GM23338 (cell line): ENCODE measurements around the gene TP53I13. TPM values are rescaled to one million over a fixed set of nuclear protein-coding genes. Genes with fewer than 3 reads are reported as not detected.

Experiments
- ATAC-seq: fragments of 200-7000 bp; cut with Tn5 transposase; 3 replicates; pipeline ENCODE4 v1.9.1; 2020
- DNase-seq: peaks from one replicate; pipeline ENCODE4 v3.0.0-alpha.2; 2015; ENCODE audit warnings: low spot score
- H2AFZ ChIP-seq: fragments of 200-600 bp; sonication (generic); 2 replicates; pipeline ENCODE4 v1.8.0; 2016; ENCODE audit warnings: antibody characterized with exemption, mild to moderate bottlenecking, moderate library complexity
- H3F3A ChIP-seq: fragments of 200-600 bp; sonication (generic); replicated peaks from 2 replicates; pipeline ENCODE4 v1.8.0; 2017; ENCODE audit warnings: antibody characterized with exemption, mixed run types, low read depth
- H3K27ac ChIP-seq: fragments of 200-600 bp; sonication (generic); 2 replicates; pipeline ENCODE4 v1.6.1; 2016; ENCODE audit warnings: low read depth
- H3K27me3 ChIP-seq: fragments of 200-600 bp; sonication (generic); 2 replicates; pipeline ENCODE4 v1.8.0; 2016; ENCODE audit warnings: mild to moderate bottlenecking, mixed run types, moderate library complexity; ENCODE audit not compliant: insufficient read depth
- H3K36me3 ChIP-seq: fragments of 200-600 bp; sonication (generic); 2 replicates; pipeline ENCODE4 v1.8.0; 2016; ENCODE audit warnings: mild to moderate bottlenecking; ENCODE audit not compliant: insufficient read depth
- H3K4me1 ChIP-seq: fragments of 200-600 bp; sonication (generic); 2 replicates; pipeline ENCODE4 v1.8.0; 2016; ENCODE audit warnings: mild to moderate bottlenecking, moderate library complexity; ENCODE audit not compliant: insufficient read depth
- H3K4me2 ChIP-seq: fragments of 200-600 bp; sonication (generic); 2 replicates; pipeline ENCODE4 v1.7.1; 2017; ENCODE audit warnings: mixed run types
- H3K4me3 ChIP-seq: fragments of 200-600 bp; sonication (generic); 2 replicates; pipeline ENCODE4 v1.6.1; 2016; ENCODE audit warnings: mixed run types
- H3K79me2 ChIP-seq: fragments of 200-600 bp; sonication (generic); replicated peaks from 2 replicates; pipeline ENCODE4 v1.8.0; 2017; ENCODE audit warnings: mild to moderate bottlenecking; ENCODE audit not compliant: insufficient read depth
- H3K9me2 ChIP-seq: fragments of 200-600 bp; sonication (generic); 2 replicates; pipeline ENCODE4 v1.8.0; 2017; ENCODE audit not compliant: insufficient read depth
- H4K20me1 ChIP-seq: fragments of 200-600 bp; sonication (generic); replicated peaks from 2 replicates; pipeline ENCODE4 v1.8.0; 2017; ENCODE audit warnings: mild to moderate bottlenecking; ENCODE audit not compliant: insufficient read depth
- H3K27ac Mint-ChIP-seq: 2 replicates; pipeline ENCODE4 v1.8.0; 2020; ENCODE audit warnings: inconsistent platforms, mild to moderate bottlenecking, moderate library complexity, mixed read lengths
- H3K27me3 Mint-ChIP-seq: 3 replicates; pipeline ENCODE4 v1.8.0; 2022; ENCODE audit warnings: low read depth, mild to moderate bottlenecking, moderate library complexity, mixed read lengths, inconsistent platforms; ENCODE audit not compliant: insufficient read depth, poor library complexity
- H3K36me3 Mint-ChIP-seq: 3 replicates; pipeline ENCODE4 v1.8.0; 2021; ENCODE audit warnings: low read depth, mild to moderate bottlenecking, inconsistent platforms, moderate library complexity, mixed read lengths
- H3K4me1 Mint-ChIP-seq: 3 replicates; pipeline ENCODE4 v1.8.0; 2020; ENCODE audit warnings: mild to moderate bottlenecking, inconsistent platforms, mixed read lengths
- H3K4me3 Mint-ChIP-seq: 3 replicates; pipeline ENCODE4 v1.8.0; 2021; ENCODE audit warnings: moderate library complexity, mild to moderate bottlenecking, inconsistent platforms, mixed read lengths
- H3K9me3 Mint-ChIP-seq: 3 replicates; pipeline ENCODE4 v1.8.0; 2020; ENCODE audit warnings: moderate library complexity, mild to moderate bottlenecking, inconsistent platforms, mixed read lengths
- CREB1 ChIP-seq: fragments of 250-450 bp; sonication (Bioruptor Pico); IDR thresholded peaks from 2 replicates; pipeline ENCODE4 v1.5.0; 2020; ENCODE audit warnings: low read depth, mild to moderate bottlenecking, moderate library complexity
- EZH2phosphoT487 ChIP-seq: fragments of 200-600 bp; sonication (generic); IDR thresholded peaks from one replicate; pipeline ENCODE4 v1.8.1; 2018; ENCODE audit warnings: antibody characterized with exemption; ENCODE audit not compliant: unreplicated experiment
- JUNB ChIP-seq: IDR thresholded peaks from one replicate; pipeline ENCODE4 v1.6.1; 2016; ENCODE audit warnings: antibody characterized with exemption; ENCODE audit not compliant: unreplicated experiment
- POLR2AphosphoS5 ChIP-seq: IDR thresholded peaks from 2 replicates; pipeline ENCODE4 v1.6.1; 2016; ENCODE audit warnings: antibody characterized with exemption, low read depth
- ZNF114 ChIP-seq: fragments of 250-450 bp; sonication (Bioruptor Pico); IDR thresholded peaks from 2 replicates; pipeline ENCODE4 v1.5.0; 2020; ENCODE audit warnings: mild to moderate bottlenecking, moderate library complexity
- ZNF331 ChIP-seq: fragments of 250-450 bp; sonication (Bioruptor Pico); IDR thresholded peaks from 2 replicates; pipeline ENCODE4 v1.5.0; 2020; ENCODE audit warnings: low read depth, mild to moderate bottlenecking, moderate library complexity
- ZNF462 ChIP-seq: fragments of 250-450 bp; sonication (Bioruptor Pico); IDR thresholded peaks from 2 replicates; pipeline ENCODE4 v1.5.0; 2020; ENCODE audit warnings: mild to moderate bottlenecking, moderate library complexity
- polyA plus RNA-seq: library from polyadenylated mRNA; unstranded; fragments of >200 nt; fragmentation: Nextera tagmentation; extraction: Ambion mirVana; gene quantifications from 2 replicates; pipeline ENCODE4 v1.2.1, GENCODE V29; 2016
- total RNA-seq: library from RNA; depleted of rRNA; stranded (reverse); fragments of >200 nt; shearing (Covaris generic); gene quantifications from 2 replicates; pipeline ENCODE4 v1.2.3, GENCODE V29; 2014
- TF ChIP-seq, protein P1 (sequence below): IDR thresholded peaks from 2 replicates; pipeline ENCODE4 v1.6.1; 2016; ENCODE audit warnings: antibody characterized with exemption
- TF ChIP-seq, protein P2 (sequence below), 2 experiments: fragments of 200-600 bp in 1 of 2; sonication (generic) in 1 of 2; conservative IDR thresholded peaks; 2 replicates each; pipeline versions ENCODE4 v1.5.1 to v1.6.1; 2016 to 2017; ENCODE audit warnings: antibody characterized with exemption in 2 of 2, low read depth in 2 of 2, mild to moderate bottlenecking in 2 of 2, moderate library complexity in 1 of 2

Gene TP53I13
- total and polyA plus RNA-seq, 2 experiments from 2014 or later = 21.0 to 38.9 TPM

DNA sequence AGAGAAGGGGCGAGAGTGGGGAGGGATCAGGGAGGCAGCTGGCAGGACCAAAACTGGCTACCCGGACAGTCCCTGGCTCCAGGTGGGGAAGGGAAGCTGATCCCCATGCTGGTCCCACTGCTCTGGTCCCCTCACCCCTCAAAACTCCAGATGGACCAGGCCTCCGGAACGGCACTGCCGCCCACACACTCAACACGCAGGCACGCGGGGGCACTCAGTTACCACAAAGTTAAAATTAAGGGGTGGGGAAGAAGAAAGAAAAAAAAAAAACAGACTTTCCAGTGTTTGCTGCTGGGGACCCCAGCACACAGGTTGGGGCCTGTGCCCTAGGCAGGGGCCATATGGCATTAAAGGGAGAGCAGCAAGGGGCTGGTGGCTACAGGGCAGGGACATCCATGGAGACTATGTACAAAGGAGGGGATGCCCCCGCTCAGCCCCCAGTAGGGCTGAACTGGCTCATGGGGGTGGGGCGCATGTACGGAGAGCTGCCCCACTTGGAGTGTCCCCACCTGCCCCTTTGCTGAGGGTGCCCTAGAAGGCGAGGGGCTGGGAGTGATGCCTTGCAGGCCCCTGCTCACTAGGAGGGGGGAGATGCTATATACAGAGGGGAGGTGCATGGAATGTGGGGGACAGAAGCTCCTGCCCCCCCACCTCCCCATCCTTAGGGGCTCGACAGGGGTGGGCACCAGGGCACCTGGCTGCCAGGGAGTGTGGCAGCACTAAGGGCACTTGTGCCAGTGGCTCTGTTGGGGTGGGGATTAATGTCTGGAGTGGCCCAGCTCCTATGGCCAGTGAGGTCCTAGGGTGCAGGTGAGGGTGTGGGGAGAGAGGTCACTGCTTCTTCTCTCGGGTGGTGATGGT lies 5.6 kb downstream of the TP53I13 start (continued):
- TF ChIP-seq EZH2phosphoT487 (no peak), ZNF331 (CRISPR knock-in tag) (no peak), CREB1 (CRISPR knock-in tag) (no peak)

- no peak overlapping the region for H3K4me3 Mint-ChIP-seq
- H3K9me2 ChIP-seq = no peaks in the 10 kb centered on the region
- ATAC-seq = no peak
- peaks cover 14% of the 10 kb centered on the region for H3K27me3 Mint-ChIP-seq
- H3F3A ChIP-seq = 0 out of 2 replicates have a peak, but pooled peaks cover 10% of the 10 kb centered on the region
- peaks cover 10% of the 10 kb centered on the region; the same call in 2 of the 3 replicates for H3K4me1 Mint-ChIP-seq
- DNase-seq = no peak
- H3K4me3 ChIP-seq = no peak overlapping the region
- H3K27ac Mint-ChIP-seq = no peak overlapping the region
- no peak overlapping the region for H3K4me2 ChIP-seq
- no peak overlapping the region for H2AFZ ChIP-seq
- H3K4me1 ChIP-seq = no peaks in the 10 kb centered on the region
- H3K27me3 ChIP-seq = 0 out of 2 replicates have a peak, but pooled peaks cover 10% of the 10 kb centered on the region
- no peaks in the 10 kb centered on the region for H3K9me3 Mint-ChIP-seq
- H3K27ac ChIP-seq = no peak overlapping the region
- H3K36me3 Mint-ChIP-seq = peaks cover 21% of the 10 kb centered on the region
- peaks cover 4% of the 10 kb centered on the region; the same call in 1 of the 2 replicates for H4K20me1 ChIP-seq
- no peaks in the 10 kb centered on the region for H3K79me2 ChIP-seq
- H3K36me3 ChIP-seq = no peaks in the 10 kb centered on the region; the same call in 1 of the 2 replicates
- TF ChIP-seq, protein P1, sequence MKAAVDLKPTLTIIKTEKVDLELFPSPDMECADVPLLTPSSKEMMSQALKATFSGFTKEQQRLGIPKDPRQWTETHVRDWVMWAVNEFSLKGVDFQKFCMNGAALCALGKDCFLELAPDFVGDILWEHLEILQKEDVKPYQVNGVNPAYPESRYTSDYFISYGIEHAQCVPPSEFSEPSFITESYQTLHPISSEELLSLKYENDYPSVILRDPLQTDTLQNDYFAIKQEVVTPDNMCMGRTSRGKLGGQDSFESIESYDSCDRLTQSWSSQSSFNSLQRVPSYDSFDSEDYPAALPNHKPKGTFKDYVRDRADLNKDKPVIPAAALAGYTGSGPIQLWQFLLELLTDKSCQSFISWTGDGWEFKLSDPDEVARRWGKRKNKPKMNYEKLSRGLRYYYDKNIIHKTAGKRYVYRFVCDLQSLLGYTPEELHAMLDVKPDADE = no peak
- TF ChIP-seq POLR2AphosphoS5 (no peak), EZH2phosphoT487 (no peak), ZNF331 (CRISPR knock-in tag) (no peak), JUNB (no peak), CREB1 (CRISPR knock-in tag) (no peak), ZNF462 (CRISPR knock-in tag) (no peak), ZNF114 (CRISPR knock-in tag) (no peak)
- TF ChIP-seq, protein P2, sequence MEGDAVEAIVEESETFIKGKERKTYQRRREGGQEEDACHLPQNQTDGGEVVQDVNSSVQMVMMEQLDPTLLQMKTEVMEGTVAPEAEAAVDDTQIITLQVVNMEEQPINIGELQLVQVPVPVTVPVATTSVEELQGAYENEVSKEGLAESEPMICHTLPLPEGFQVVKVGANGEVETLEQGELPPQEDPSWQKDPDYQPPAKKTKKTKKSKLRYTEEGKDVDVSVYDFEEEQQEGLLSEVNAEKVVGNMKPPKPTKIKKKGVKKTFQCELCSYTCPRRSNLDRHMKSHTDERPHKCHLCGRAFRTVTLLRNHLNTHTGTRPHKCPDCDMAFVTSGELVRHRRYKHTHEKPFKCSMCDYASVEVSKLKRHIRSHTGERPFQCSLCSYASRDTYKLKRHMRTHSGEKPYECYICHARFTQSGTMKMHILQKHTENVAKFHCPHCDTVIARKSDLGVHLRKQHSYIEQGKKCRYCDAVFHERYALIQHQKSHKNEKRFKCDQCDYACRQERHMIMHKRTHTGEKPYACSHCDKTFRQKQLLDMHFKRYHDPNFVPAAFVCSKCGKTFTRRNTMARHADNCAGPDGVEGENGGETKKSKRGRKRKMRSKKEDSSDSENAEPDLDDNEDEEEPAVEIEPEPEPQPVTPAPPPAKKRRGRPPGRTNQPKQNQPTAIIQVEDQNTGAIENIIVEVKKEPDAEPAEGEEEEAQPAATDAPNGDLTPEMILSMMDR (conservative IDR thresholded peaks at IDR 0.05; ENCODE audit: low read depth in 2 of 2) = no peak
Observed at GRCh38 chr17:29574732-29575510, 6.4 kb downstream of the TP53I13 start.
